ENCODE measurements around the gene MOSPD3. TPM values are rescaled to one million over a fixed set of nuclear protein-coding genes. Genes with fewer than 3 reads are reported as not detected.

Gene MOSPD3
- total RNA-seq, 1 experiment from 2014 or later = 16.7 TPM

DNA sequence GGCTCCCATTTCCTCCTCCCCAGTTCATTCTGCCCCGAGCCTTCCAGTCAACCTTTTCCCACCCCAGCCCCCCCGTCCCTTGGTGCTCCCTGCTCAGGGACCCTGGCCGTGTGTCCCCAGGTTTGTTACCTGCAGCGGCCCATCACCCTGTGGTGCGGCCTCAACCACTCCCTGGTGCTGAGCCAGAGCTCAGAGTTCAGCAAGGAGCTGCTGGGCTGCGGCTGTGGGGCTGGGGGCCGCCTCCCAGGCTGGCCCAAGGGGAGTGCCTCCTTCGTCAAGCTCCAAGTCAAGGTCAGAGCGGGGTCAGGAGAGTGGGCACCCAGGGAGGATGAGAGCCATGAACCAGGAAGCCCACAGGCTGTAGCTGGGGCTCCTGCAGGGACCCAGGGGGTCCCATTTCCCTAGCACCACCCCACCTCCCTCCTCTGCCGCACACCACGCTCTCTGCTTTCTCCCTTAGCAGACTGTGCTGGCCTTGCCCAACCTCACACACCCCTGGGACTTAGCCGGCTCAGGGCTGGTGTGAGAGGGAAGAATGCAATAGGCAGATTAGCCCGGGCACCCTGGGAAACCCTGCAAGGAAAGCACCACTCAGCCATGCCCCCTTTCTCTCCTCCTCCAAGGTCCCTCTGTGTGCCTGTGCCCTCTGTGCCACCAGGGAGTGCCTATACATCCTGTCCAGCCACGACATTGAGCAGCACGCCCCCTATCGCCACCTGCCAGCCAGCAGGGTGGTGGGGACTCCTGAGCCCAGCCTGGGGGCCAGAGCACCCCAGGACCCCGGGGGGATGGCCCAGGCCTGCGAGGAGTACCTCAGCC, 12.2 kb upstream of the MOSPD3 start:
- Histone ChIP-seq H3K4ac (ENCODE audit: low read depth, low read length) (no peak overlapping the region), H3K9me3 (ENCODE audit: control insufficient read depth, low read depth, low read length) (no peaks in the 10 kb centered on the region), H2BK12ac (ENCODE audit: insufficient read length, low read depth, low read length) (no peak overlapping the region), H3K4me2 (ENCODE audit: insufficient read depth, insufficient read length, low read length) (no peak overlapping the region), H3K27me3 (ENCODE audit: insufficient read depth, low read length) (no peaks in the 10 kb centered on the region), H2AK5ac (ENCODE audit: insufficient read length, low read length) (no peak overlapping the region), H4K5ac (ENCODE audit: insufficient read length, low read depth, low read length) (no peak overlapping the region), H3K4me1 (ENCODE audit: insufficient read depth, low read length) (peaks cover 4% of the 10 kb centered on the region; the same call in 1 of the 2 replicates), H2BK120ac (ENCODE audit: low read depth, low read length, poor library complexity, severe bottlenecking) (no peak overlapping the region), H3K18ac (ENCODE audit: insufficient read length, low read depth, low read length) (no peak overlapping the region), H4K8ac (replicated peaks; ENCODE audit: insufficient read length, low read depth, low read length) (no peak overlapping the region), H3K79me2 (ENCODE audit: insufficient read depth, low read length) (no peaks in the 10 kb centered on the region), H3K23me2 (ENCODE audit: insufficient read length, low read depth, low read length, poor library complexity, severe bottlenecking) (peaks cover 27% of the 10 kb centered on the region), H3K79me1 (ENCODE audit: insufficient read depth, low read depth, low read length, poor library complexity, severe bottlenecking) (no peaks in the 10 kb centered on the region), H3K14ac (ENCODE audit: insufficient read depth, low read length) (no peak overlapping the region; the same call in 1 of the 2 replicates), H4K20me1 (ENCODE audit: control insufficient read depth, insufficient read depth, insufficient read length) (no peaks in the 10 kb centered on the region), H2BK15ac (ENCODE audit: low read depth, low read length) (no peak overlapping the region), H4K91ac (ENCODE audit: insufficient read length, low read depth, low read length) (no peak overlapping the region), H2BK5ac (ENCODE audit: insufficient read length, low read length) (no peak overlapping the region), H2BK20ac (ENCODE audit: low read depth, low read length, poor library complexity, severe bottlenecking) (no peak overlapping the region), H3K9ac (ENCODE audit: extremely low read depth, insufficient read length, low read length) (no peak overlapping the region), H3T11ph (ENCODE audit: low read length) (no peak overlapping the region), H3K27ac (ENCODE audit: insufficient read length, low read depth, low read length) (no peak overlapping the region), H3K23ac (ENCODE audit: insufficient read length, low read depth, low read length) (no peak overlapping the region), H2AFZ (ENCODE audit: low read length) (no peak overlapping the region), H3K56ac (ENCODE audit: insufficient read length, low read depth, low read length) (no peak overlapping the region)
- Mint-ChIP-seq H3K9me3 (no peaks in the 10 kb centered on the region), H3K27ac (peak overlapping the region in 1 of 3 experiments; percentile 24; a peak in 1 of 7 replicates), H3K4me1 (peaks cover 25 to 33% of the 10 kb centered on the region in 2 experiments), H3K36me3 (ENCODE audit: insufficient read depth in 1 of 3, low read depth in 3 of 3) (peaks cover 5 to 42% (median 9%) of the 10 kb centered on the region in 3 experiments; a peak in 5 of 7 replicates), H3K27me3 (ENCODE audit: low read depth) (peaks cover 10% of the 10 kb centered on the region), H3K4me3 (peak overlapping the region in 1 of 2 experiments; percentile 14; a peak in 1 of 5 replicates)
- TF ChIP-seq, protein P1, sequence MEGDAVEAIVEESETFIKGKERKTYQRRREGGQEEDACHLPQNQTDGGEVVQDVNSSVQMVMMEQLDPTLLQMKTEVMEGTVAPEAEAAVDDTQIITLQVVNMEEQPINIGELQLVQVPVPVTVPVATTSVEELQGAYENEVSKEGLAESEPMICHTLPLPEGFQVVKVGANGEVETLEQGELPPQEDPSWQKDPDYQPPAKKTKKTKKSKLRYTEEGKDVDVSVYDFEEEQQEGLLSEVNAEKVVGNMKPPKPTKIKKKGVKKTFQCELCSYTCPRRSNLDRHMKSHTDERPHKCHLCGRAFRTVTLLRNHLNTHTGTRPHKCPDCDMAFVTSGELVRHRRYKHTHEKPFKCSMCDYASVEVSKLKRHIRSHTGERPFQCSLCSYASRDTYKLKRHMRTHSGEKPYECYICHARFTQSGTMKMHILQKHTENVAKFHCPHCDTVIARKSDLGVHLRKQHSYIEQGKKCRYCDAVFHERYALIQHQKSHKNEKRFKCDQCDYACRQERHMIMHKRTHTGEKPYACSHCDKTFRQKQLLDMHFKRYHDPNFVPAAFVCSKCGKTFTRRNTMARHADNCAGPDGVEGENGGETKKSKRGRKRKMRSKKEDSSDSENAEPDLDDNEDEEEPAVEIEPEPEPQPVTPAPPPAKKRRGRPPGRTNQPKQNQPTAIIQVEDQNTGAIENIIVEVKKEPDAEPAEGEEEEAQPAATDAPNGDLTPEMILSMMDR (conservative IDR thresholded peaks at IDR 0.05) = peak; percentile 48
- DNase-seq = no peak
- WGBS (ENCODE audit: extremely low coverage, insufficient read length, low lambda C conversion rate) = no CpG with 5 or more reads among the region's 18 CpGs
